HG02938 (cell line): Measurements from ENCODE around the gene SEMA4C.

Experiments
- ATAC-seq: cut with Tn5 transposase; IDR thresholded peaks from one replicate; pipeline ENCODE4 v1.9.1; 2021; ENCODE audit warnings: mild to moderate bottlenecking, moderate library complexity; ENCODE audit not compliant: unreplicated experiment

The SEMA4C gene

GRCh38 chr2:96846825-96847224 lies 23.1 kb downstream of the SEMA4C start:
- no peak for ATAC-seq

GRCh38 chr2:96844405-96844808 lies 25.5 kb downstream of the SEMA4C start:
- no peak for ATAC-seq

GRCh38 chr2:96843538-96844268 lies 26.2 kb downstream of the SEMA4C start, which contains the start of gene ANKRD23:
Gene ANKRD23, minus strand, starts transcription at chr2:96844021. Its CDS starts 29 bp downstream, at chr2:96843992.
- no peak for ATAC-seq

- ATAC-seq = no peak
Measured at GRCh38 chr2:96842600-96842999, 27.3 kb downstream of the SEMA4C start.

GRCh38 chr2:96841701-96842495 lies 28.0 kb downstream of the SEMA4C start:
- no peak for ATAC-seq

GRCh38 chr2:96839875-96840850 lies 29.7 kb downstream of the SEMA4C start:
- ATAC-seq = no peak

- no peak for ATAC-seq
Measured at GRCh38 chr2:96839293-96839874, 30.5 kb downstream of the SEMA4C start.

- ATAC-seq = no peak
Measured at GRCh38 chr2:96838345-96839292, 31.3 kb downstream of the SEMA4C start.

- ATAC-seq = no peak
Measured at GRCh38 chr2:96837575-96837974, 32.3 kb downstream of the SEMA4C start.

GRCh38 chr2:96835830-96836229 lies 34.0 kb downstream of the SEMA4C start:
- no peak for ATAC-seq

GRCh38 chr2:96832754-96833507 lies 36.9 kb downstream of the SEMA4C start:
- no peak for ATAC-seq

GRCh38 chr2:96832408-96832753 lies 37.5 kb downstream of the SEMA4C start:
- no peak for ATAC-seq

- ATAC-seq = no peak
Measured at GRCh38 chr2:96831679-96832078, 38.2 kb downstream of the SEMA4C start.

GRCh38 chr2:96830044-96830562 lies 39.8 kb downstream of the SEMA4C start:
- no peak for ATAC-seq

- ATAC-seq = no peak
Measured at GRCh38 chr2:96828874-96829273, 41.0 kb downstream of the SEMA4C start.

- no peak for ATAC-seq
Measured at GRCh38 chr2:96828436-96828835, 41.4 kb downstream of the SEMA4C start.

GRCh38 chr2:96826546-96827278 lies 43.2 kb downstream of the SEMA4C start:
- ATAC-seq = no peak

- no peak for ATAC-seq
Measured at GRCh38 chr2:96825057-96825456, 44.8 kb downstream of the SEMA4C start.
